ENCODE measurements around the gene EIF1.
"Not testable (repeated sequence)": the region's sequence is repeated elsewhere in the genome, so short reads cannot be mapped to it uniquely, and the experiment has no call there.

The EIF1 gene

DNA sequence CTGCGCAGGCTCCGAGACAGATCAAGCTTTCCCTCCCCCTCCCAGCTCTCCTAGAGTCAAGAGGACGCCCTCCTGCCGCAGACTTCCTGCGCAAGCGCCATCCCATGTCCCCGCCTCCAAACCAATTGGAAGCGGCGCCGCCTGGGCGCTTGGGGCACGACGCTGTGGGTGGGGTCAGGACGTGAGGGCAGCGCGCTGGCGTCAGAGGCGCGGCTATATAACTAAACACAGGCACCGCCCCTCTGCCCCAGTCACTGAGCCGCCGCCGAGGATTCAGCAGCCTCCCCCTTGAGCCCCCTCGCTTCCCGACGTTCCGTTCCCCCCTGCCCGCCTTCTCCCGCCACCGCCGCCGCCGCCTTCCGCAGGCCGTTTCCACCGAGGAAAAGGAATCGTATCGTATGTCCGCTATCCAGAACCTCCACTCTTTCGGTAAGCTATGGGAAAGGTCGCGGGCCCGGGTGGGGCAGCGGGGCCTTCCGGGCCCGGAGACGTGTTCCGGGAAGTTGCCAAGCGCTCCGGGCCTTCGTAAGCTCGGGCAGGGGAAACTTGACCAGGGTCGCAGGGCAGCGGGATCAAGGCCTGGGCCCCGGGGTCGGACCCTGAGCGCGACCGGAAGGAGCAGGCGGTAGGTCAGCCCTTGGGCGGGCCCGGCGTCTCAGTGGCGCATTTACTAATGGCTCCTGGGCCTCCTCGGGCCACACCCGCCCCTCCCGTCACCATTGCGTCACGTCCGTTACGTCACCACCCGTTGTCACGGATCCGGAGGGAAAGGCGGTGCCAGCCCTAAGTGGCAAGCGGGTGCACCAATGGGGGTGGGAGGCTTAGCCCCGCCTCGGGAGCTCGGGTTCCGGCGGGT, at the start of gene EIF1:
Gene EIF1 (plus strand): TSS at position 245 of the 856 bp plus-strand sequence. CDS start 154 bp downstream, at position 399.
- H3K36me3 ChIP-seq, result peaks cover 47% of the 10 kb centered on the region
- TF ChIP-seq, protein P1, sequence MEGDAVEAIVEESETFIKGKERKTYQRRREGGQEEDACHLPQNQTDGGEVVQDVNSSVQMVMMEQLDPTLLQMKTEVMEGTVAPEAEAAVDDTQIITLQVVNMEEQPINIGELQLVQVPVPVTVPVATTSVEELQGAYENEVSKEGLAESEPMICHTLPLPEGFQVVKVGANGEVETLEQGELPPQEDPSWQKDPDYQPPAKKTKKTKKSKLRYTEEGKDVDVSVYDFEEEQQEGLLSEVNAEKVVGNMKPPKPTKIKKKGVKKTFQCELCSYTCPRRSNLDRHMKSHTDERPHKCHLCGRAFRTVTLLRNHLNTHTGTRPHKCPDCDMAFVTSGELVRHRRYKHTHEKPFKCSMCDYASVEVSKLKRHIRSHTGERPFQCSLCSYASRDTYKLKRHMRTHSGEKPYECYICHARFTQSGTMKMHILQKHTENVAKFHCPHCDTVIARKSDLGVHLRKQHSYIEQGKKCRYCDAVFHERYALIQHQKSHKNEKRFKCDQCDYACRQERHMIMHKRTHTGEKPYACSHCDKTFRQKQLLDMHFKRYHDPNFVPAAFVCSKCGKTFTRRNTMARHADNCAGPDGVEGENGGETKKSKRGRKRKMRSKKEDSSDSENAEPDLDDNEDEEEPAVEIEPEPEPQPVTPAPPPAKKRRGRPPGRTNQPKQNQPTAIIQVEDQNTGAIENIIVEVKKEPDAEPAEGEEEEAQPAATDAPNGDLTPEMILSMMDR (IDR thresholded peaks at IDR 0.05), result peak; percentile 8

DNA sequence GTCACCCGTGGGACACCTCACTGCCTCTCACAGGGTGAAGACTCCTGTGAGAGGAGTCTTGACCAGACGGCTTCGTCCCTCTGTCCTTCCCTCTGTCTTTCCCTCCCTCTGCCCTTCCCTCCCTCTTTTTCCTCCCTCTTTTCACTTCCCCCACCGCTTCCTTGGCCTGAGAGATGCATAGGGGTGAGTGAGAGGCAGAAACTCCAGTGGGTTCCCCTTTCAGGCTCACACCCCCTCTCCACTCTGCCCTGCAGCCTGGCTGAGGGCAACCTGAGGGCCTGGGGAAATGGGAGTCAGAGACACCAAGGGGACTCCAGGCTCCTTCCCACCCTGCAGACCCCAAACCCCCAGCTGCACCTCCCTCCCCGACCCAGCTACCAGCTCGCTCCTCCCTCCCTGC, 49.7 kb upstream of the EIF1 start:
- Histone ChIP-seq H3K27ac (no peak overlapping the region), H3K4me1 (ENCODE audit: control insufficient read depth in 1 of 2, insufficient read depth in 1 of 2, low read depth in 1 of 2, low read length in 1 of 2) (no peaks in the 10 kb centered on the region), H3K36me3 (no peaks in the 10 kb centered on the region), H3K9me3 (no peaks in the 10 kb centered on the region), H3K27me3 (no peaks in the 10 kb centered on the region), H3K4me3 (ENCODE audit: low read depth in 1 of 2, low read length in 1 of 2) (no peak overlapping the region)
- TF ChIP-seq, protein P1 (IDR thresholded peaks at IDR 0.05), result no peak

More for the DNA sequence above, at the start of gene EIF1:
- Histone ChIP-seq H3K9me3 (peaks cover 4% of the 10 kb centered on the region), H3K27me3 (no peaks in the 10 kb centered on the region), H3K27ac (peak within 1 kb of the TSS; percentile 97), H3K4me3 (ENCODE audit: low read depth in 1 of 2, low read length in 1 of 2) (peak within 1 kb of the TSS; percentile 82 to 84), H3K4me1 (ENCODE audit: control insufficient read depth in 1 of 2, insufficient read depth in 1 of 2, low read depth in 1 of 2, low read length in 1 of 2) (peaks cover 24 to 32% of the 10 kb centered on the region in 2 experiments)

DNA sequence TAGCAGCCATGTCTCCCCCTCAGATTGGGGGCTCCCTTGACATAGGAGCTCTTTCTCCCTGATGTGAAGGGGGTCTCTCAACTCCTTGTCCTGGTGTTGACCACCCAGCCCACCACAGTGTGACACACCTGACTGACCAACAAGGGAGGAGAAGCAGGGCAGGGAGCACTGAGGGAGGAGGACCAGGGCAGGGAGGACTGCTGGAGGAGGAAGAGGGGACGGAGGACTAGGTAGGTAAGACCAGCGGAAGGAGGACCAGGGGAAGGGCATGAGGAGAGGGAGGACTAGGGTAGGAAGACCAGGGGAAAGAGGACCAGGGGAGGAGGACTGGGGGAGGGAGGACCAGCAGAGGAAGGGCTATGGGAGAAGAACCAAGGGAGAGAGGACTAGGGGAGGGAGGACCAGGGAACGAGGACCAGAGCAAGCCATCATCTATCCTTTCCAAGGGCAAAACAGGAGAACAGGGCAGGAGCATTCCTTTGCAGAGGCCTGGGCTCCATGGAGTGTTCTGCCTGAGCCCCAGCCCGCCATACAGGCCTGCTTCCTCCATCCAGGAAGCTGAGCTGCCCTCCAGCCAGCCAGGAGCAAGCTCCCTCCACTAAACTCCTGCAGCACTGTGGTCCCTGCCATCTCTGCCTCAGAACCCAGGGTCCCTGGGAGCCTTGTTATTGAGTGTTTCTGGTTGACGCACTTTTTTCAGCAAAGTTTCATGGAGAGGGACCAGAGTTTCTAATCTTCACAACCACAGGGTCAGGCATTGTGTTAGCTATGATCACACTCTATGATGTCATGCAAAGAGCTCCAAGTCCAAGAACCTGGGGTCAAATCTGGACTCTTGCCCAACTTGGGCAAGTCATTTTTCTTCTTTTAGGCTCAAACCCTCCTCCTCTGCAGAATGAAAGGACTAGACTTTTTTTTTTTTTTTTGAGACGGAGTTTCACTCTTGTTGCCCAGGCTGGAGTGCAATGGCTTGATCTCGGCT, 48.9 kb upstream of the EIF1 start:
- no peaks in the 10 kb centered on the region for H3K36me3 ChIP-seq
- H3K27ac ChIP-seq, result no peak overlapping the region
- H3K4me1 ChIP-seq (ENCODE audit: control insufficient read depth in 1 of 2, insufficient read depth in 1 of 2, low read depth in 1 of 2, low read length in 1 of 2), result peaks cover under 1 to 1% of the 10 kb centered on the region in 2 experiments
- H3K27me3 ChIP-seq, result no peaks in the 10 kb centered on the region
- TF ChIP-seq, protein P1 (IDR thresholded peaks at IDR 0.05), result no peak
- no peaks in the 10 kb centered on the region for H3K9me3 ChIP-seq
- H3K4me3 ChIP-seq (ENCODE audit: low read depth in 1 of 2, low read length in 1 of 2), result no peak overlapping the region

DNA sequence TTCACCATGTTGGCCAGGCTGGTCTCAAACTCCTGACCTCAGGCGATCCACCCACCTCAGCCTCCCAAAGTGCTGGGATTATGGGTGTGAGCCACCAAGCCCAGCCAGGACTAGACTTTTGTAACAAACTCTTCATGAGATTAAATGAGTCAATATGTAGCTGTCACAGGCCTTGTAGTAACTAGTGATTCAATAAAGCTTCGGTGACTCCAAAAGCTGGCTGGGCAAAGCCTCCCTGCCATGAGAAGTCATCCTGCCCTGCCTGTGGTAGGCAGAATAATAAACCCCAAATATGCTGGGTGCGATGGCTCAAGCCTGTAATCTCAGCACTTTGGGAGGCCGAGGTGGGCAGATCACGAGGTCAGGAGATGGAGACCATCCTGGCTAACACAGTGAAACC, 48.1 kb upstream of the EIF1 start:
- H3K27ac ChIP-seq, result not testable (repeated sequence)

DNA sequence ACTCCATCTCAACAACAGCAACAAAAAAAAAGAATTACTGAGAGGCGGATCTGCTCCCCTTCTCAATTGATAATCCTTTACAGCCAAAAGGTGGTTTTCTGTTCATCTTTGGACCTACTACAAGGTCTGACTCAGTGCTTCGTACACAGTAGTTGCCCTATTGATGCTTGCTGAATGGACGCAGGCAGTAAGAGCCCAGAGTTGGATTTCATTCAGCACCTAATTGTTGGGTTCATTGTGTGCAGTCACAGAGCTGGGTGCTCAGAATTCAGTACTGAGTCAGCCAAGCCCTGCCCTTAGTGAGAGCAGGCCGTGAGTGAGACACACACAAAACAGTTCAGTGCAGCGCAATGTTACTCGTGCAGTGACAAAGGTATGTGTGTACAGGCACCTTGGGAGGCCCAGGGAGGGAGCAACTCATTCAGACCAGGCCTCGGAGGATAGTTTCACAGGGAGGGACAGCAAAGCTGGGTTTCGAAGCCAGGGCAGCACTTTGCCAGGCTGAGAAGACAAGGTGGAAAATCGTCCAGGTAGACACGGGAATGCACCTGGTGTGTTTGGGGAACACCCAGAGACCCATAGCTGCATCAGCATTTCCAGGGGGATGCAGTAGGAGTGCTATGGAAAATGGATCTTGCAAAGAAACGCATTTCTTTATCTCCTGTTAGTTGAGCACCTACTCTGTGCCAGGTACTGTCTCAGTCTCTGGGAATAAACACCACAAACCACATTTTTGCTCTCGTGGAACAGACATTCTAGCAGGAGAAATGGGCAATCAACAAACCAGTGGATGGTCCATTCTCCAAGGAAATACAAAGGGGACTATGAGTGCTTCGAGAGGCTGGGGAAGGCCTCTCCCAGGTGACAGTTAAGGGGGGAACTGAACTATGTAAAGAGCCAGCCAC, 46.2 kb upstream of the EIF1 start:
- Histone ChIP-seq H3K27ac (no peak overlapping the region), H3K4me3 (ENCODE audit: low read depth in 1 of 2, low read length in 1 of 2) (no peak overlapping the region), H3K27me3 (no peaks in the 10 kb centered on the region), H3K9me3 (no peaks in the 10 kb centered on the region), H3K36me3 (no peaks in the 10 kb centered on the region), H3K4me1 (ENCODE audit: control insufficient read depth in 1 of 2, insufficient read depth in 1 of 2, low read depth in 1 of 2, low read length in 1 of 2) (peaks cover 17 to 20% of the 10 kb centered on the region in 2 experiments)
- TF ChIP-seq, protein P1 (IDR thresholded peaks at IDR 0.05), result no peak

More for the DNA sequence above, 48.1 kb upstream of the EIF1 start:
- not testable (repeated sequence) for H3K4me3 ChIP-seq (ENCODE audit: low read depth in 1 of 2, low read length in 1 of 2); H3K4me1 ChIP-seq (ENCODE audit: control insufficient read depth in 1 of 2, insufficient read depth in 1 of 2, low read depth in 1 of 2, low read length in 1 of 2); H3K9me3 ChIP-seq; H3K36me3 ChIP-seq; H3K27me3 ChIP-seq

Measured in neutrophil (primary cell).